H1 (cell line): ENCODE data around the gene CASQ1. TPM values are rescaled to one million over a fixed set of nuclear protein-coding genes. Genes with fewer than 3 reads are reported as not detected.

Experiments used
- CTCF ChIA-PET: fragments of 300-600 bp; sonication (Branson Sonifier 250); formaldehyde crosslinking; loops from one replicate; lab custom pipeline; 2021; ENCODE audit not compliant: partially characterized antibody; lab: Charles Lee
- POLR2A ChIA-PET: fragments of 300-600 bp; sonication (Branson Sonifier 250); formaldehyde crosslinking; loops from one replicate; lab custom pipeline; 2021; ENCODE audit warnings: inconsistent platforms; ENCODE audit not compliant: partially characterized antibody; lab: Charles Lee
- DNase-seq, 2 experiments: peaks; one replicate each; pipeline versions ENCODE4 v3.0.0 to v3.0.0-alpha.2; 2010 to 2022; ENCODE audit warnings: low spot score in 2 of 2, low read depth in 1 of 2, mixed read lengths in 1 of 2
- FAIRE-seq: peaks from 2 replicates; lab custom pipeline; 2011; peaks lifted over from hg19 to GRCh38; lab: Jason Lieb, UNC
- H2AFZ ChIP-seq: 2 replicates; pipeline ENCODE4 v1.8.1; 2012; ENCODE audit warnings: low read length, inconsistent platforms
- H2AK5ac ChIP-seq: 2 replicates; pipeline ENCODE4 v1.6.1; 2013; ENCODE audit warnings: low read depth, low read length
- H2BK120ac ChIP-seq: replicated peaks from 2 replicates; pipeline ENCODE3; 2013; ENCODE audit warnings: low read depth, low read length, inconsistent platforms
- H2BK12ac ChIP-seq: 2 replicates; pipeline ENCODE4 v1.6.1; 2013; ENCODE audit warnings: low read depth, low read length
- H2BK15ac ChIP-seq: 2 replicates; pipeline ENCODE4 v1.6.1; 2013; ENCODE audit warnings: low read length
- H2BK20ac ChIP-seq: 2 replicates; pipeline ENCODE4 v1.6.1; 2013; ENCODE audit warnings: low read length
- H2BK5ac ChIP-seq: 2 replicates; pipeline ENCODE4 v1.6.1; 2013; ENCODE audit warnings: low read depth, low read length
- H3K14ac ChIP-seq: 2 replicates; pipeline ENCODE4 v1.6.1; 2013; ENCODE audit warnings: inconsistent platforms; ENCODE audit not compliant: insufficient read length
- H3K18ac ChIP-seq: 2 replicates; pipeline ENCODE4 v1.6.1; 2013; ENCODE audit warnings: low read length; ENCODE audit errors: extremely low read depth
- H3K23ac ChIP-seq: 2 replicates; pipeline ENCODE4 v1.6.1; 2013; ENCODE audit warnings: inconsistent platforms; ENCODE audit not compliant: insufficient read length
- H3K23me2 ChIP-seq: 2 replicates; pipeline ENCODE4 v1.6.1; 2013; ENCODE audit warnings: low read depth, low read length
- H3K27ac ChIP-seq: 2 replicates; pipeline ENCODE4 v1.6.1; 2011; ENCODE audit warnings: low read depth, low read length, inconsistent platforms
- H3K27me3 ChIP-seq, 4 experiments: replicated peaks in 1 of 4; 1 replicate in 1 of 4; 2 replicates in 3 of 4; pipeline versions ENCODE4 v1.6.1 to v1.8.1; 2011 to 2013; ENCODE audit warnings: low read length in 3 of 4, mild to moderate bottlenecking in 3 of 4, inconsistent platforms in 2 of 4, mixed read lengths in 2 of 4, moderate library complexity in 1 of 4; ENCODE audit not compliant: control insufficient read depth in 3 of 4, insufficient read depth in 3 of 4; ENCODE audit errors: extremely low read depth in 1 of 4
- H3K36me3 ChIP-seq, 4 experiments: 2 replicates each; pipeline versions ENCODE4 v1.6.1 to v1.8.1; 2011 to 2013; ENCODE audit warnings: mild to moderate bottlenecking in 4 of 4, low read length in 3 of 4, moderate library complexity in 2 of 4, control low read depth in 1 of 4, inconsistent platforms in 1 of 4; ENCODE audit not compliant: insufficient read depth in 4 of 4, control insufficient read depth in 2 of 4
- H3K4ac ChIP-seq: replicated peaks from 2 replicates; pipeline ENCODE3; 2013; ENCODE audit warnings: low read length, low read depth, mixed read lengths, inconsistent platforms; ENCODE audit not compliant: insufficient read length
- H3K4me1 ChIP-seq, 4 experiments: replicated peaks in 1 of 4; 1 replicate in 1 of 4; 2 replicates in 3 of 4; pipeline versions ENCODE4 v1.6.1 to v1.8.1; 2011 to 2013; ENCODE audit warnings: low read length in 3 of 4, inconsistent platforms in 2 of 4, mixed read lengths in 1 of 4; ENCODE audit not compliant: insufficient read depth in 4 of 4, control insufficient read depth in 3 of 4
- H3K4me2 ChIP-seq, 2 experiments: 2 replicates each; pipeline versions ENCODE4 v1.6.1 to v1.8.1; 2011 to 2013; ENCODE audit warnings: low read depth in 2 of 2, low read length in 2 of 2, control low read depth in 1 of 2, inconsistent platforms in 1 of 2, mild to moderate bottlenecking in 1 of 2; ENCODE audit not compliant: insufficient read depth in 1 of 2
- H3K4me3 ChIP-seq, 4 experiments: fragments of 200-600, 300-600 bp in 1 of 4; sonication (generic), shearing (Covaris generic), sonication (Bioruptor Twin) in 1 of 4; 2 replicates each; pipeline versions ENCODE4 v1.5.1 to v1.8.1; 2011 to 2016; ENCODE audit warnings: low read length in 4 of 4, low read depth in 3 of 4, control low read depth in 2 of 4, inconsistent platforms in 2 of 4, mild to moderate bottlenecking in 2 of 4, mixed read lengths in 1 of 4, moderate library complexity in 1 of 4; ENCODE audit not compliant: insufficient read depth in 2 of 4; ENCODE audit errors: extremely low read depth in 1 of 4
- H3K56ac ChIP-seq: replicated peaks from 2 replicates; pipeline ENCODE3; 2013; ENCODE audit warnings: low read depth, mild to moderate bottlenecking, mixed read lengths, low read length, inconsistent platforms; ENCODE audit not compliant: insufficient read length
- H3K79me1 ChIP-seq: 2 replicates; pipeline ENCODE4 v1.6.1; 2013; ENCODE audit warnings: low read depth, low read length, control low read depth
- H3K79me2 ChIP-seq, 2 experiments: 2 replicates each; pipeline versions ENCODE4 v1.6.1 to v1.8.1; 2012 to 2013; ENCODE audit warnings: low read length in 2 of 2, mild to moderate bottlenecking in 2 of 2, inconsistent platforms in 1 of 2; ENCODE audit not compliant: insufficient read depth in 2 of 2, control insufficient read depth in 1 of 2
- H3K9ac ChIP-seq, 4 experiments: replicated peaks in 1 of 4; 1 replicate in 1 of 4; 2 replicates in 3 of 4; pipeline versions ENCODE4 v1.6.1 to v1.8.1; 2011 to 2013; ENCODE audit warnings: low read depth in 3 of 4, low read length in 3 of 4, control low read depth in 2 of 4, mild to moderate bottlenecking in 2 of 4, moderate library complexity in 2 of 4, inconsistent platforms in 1 of 4; ENCODE audit errors: extremely low read depth in 1 of 4
- H3K9me3 ChIP-seq, 2 experiments: 2 replicates each; pipeline versions ENCODE4 v1.6.1 to v1.8.1; 2012 to 2013; ENCODE audit warnings: mild to moderate bottlenecking in 2 of 2, moderate library complexity in 2 of 2, control low read depth in 1 of 2, inconsistent platforms in 1 of 2, low read depth in 1 of 2, low read length in 1 of 2, mixed read lengths in 1 of 2; ENCODE audit not compliant: insufficient read depth in 2 of 2
- H4K20me1 ChIP-seq, 2 experiments: replicated peaks in 1 of 2; 2 replicates each; pipeline versions ENCODE3 to v1.8.1; 2011 to 2013; ENCODE audit warnings: inconsistent platforms in 2 of 2, low read length in 2 of 2, mild to moderate bottlenecking in 1 of 2; ENCODE audit not compliant: insufficient read depth in 2 of 2, control insufficient read depth in 1 of 2
- H4K5ac ChIP-seq: 2 replicates; pipeline ENCODE4 v1.6.1; 2013; ENCODE audit warnings: low read length, low read depth, mixed read lengths, inconsistent platforms; ENCODE audit not compliant: insufficient read length
- H4K8ac ChIP-seq: 2 replicates; pipeline ENCODE4 v1.8.0; 2013; ENCODE audit warnings: mild to moderate bottlenecking, moderate library complexity, low read length, inconsistent platforms; ENCODE audit not compliant: insufficient read depth; ENCODE audit errors: extremely low read depth
- H4K91ac ChIP-seq: replicated peaks from 2 replicates; pipeline ENCODE3; 2013; ENCODE audit warnings: low read length, mixed read lengths, inconsistent platforms; ENCODE audit not compliant: insufficient read length
- FOSL1 ChIP-seq: IDR thresholded peaks from 2 replicates; pipeline ENCODE4 v1.6.1; 2011; ENCODE audit warnings: mild to moderate bottlenecking, low read depth, low read length, moderate library complexity; ENCODE audit not compliant: insufficient read depth
- JUN ChIP-seq: IDR thresholded peaks from 2 replicates; pipeline ENCODE4 v1.6.1; 2011; ENCODE audit warnings: low read depth, mild to moderate bottlenecking, improper control_type of control experiment, low read length
- KDM4A ChIP-seq: IDR thresholded peaks from one replicate; pipeline ENCODE4 v1.7.1; 2012; ENCODE audit warnings: low read depth, mild to moderate bottlenecking, moderate library complexity, low read length, inconsistent platforms; ENCODE audit not compliant: severe bottlenecking
- KDM5A ChIP-seq: fragments of 200-600 bp; IDR thresholded peaks from 2 replicates; pipeline ENCODE4 v1.7.1; 2012; ENCODE audit warnings: mild to moderate bottlenecking, low read length, inconsistent platforms, mixed read lengths
- PHF8 ChIP-seq: fragments of 200-600 bp; sonication (generic); conservative IDR thresholded peaks from 2 replicates; pipeline ENCODE4 v1.7.1; 2012; ENCODE audit warnings: low read depth, mild to moderate bottlenecking, inconsistent platforms, low read length, moderate library complexity
- RFX5 ChIP-seq: IDR thresholded peaks from 2 replicates; pipeline ENCODE4 v1.6.1; 2011; ENCODE audit warnings: low read depth, low read length, improper control_type of control experiment, borderline replicate concordance
- SIX5 ChIP-seq: IDR thresholded peaks from 2 replicates; pipeline ENCODE4 v1.6.1; 2011; ENCODE audit warnings: mild to moderate bottlenecking, low read depth, low read length
- WGBS, 2 experiments: shearing (Covaris generic) in 1 of 2; methylation state at CpG; one replicate each; pipeline versions ENCODE4 v1.1.6 to v1.1.7; 2013 to 2015; ENCODE audit warnings: low lambda C conversion rate in 2 of 2, mixed read lengths in 2 of 2, inconsistent platforms in 1 of 2, low coverage in 1 of 2, missing lambda C conversion rate in 1 of 2; ENCODE audit not compliant: insufficient replicate concordance in 2 of 2, insufficient coverage in 1 of 2, insufficient read length in 1 of 2; ENCODE audit errors: extremely low coverage in 1 of 2, missing lambda C conversion rate in 1 of 2; 5-methylcytosine and 5-hydroxymethylcytosine counted together
- polyA plus RNA-seq, 7 experiments: library from polyadenylated mRNA; depleted of rRNA in 3 of 7; stranded (reverse) in 5 of 7; unstranded in 2 of 7; fragments of >200 nt in 5 of 7; fragments of 200-250 nt in 2 of 7; gene quantifications; 1 replicate in 5 of 7; 2 replicates in 1 of 7; 4 replicates in 1 of 7; pipeline versions ENCODE4 v1.2.1 to v1.2.3, GENCODE V29; 2011 to 2013; ENCODE audit warnings: missing spikeins in 2 of 7, mixed read lengths in 2 of 7
- total RNA-seq: library from RNA; stranded (reverse); fragmentation: NEBNext Ultra II Directional; extraction: Animal tissue kit (Norgen Biotek cat#: 25700); gene quantifications from 2 replicates; pipeline ENCODE4 v1.2.1, GENCODE V29; 2021

CASQ1 gene
- total and polyA plus RNA-seq, 2 of the 8 experiments (the other 6 are each of a cell fraction or from before 2014, with no cell fraction given), result 0.80 to 1.3 TPM

- Histone ChIP-seq H2AFZ (no peak overlapping the region), H2BK20ac (no peak overlapping the region), H3K23ac (no peak overlapping the region), H4K91ac (no peak overlapping the region), H3K18ac (no peak overlapping the region), H3K23me2 (no peaks in the 10 kb centered on the region), H2BK120ac (no peak overlapping the region), H2BK15ac (no peak overlapping the region), H3K4me2 (no peak overlapping the region), H3K9ac (no peak overlapping the region), H4K5ac (no peak overlapping the region), H3K36me3 (peaks cover 27 to 92% (median 65%) of the 10 kb centered on the region in 4 experiments), H3K56ac (no peak overlapping the region), H3K27me3 (no peaks in the 10 kb centered on the region), H3K79me2 (no peaks in the 10 kb centered on the region), H4K8ac (no peak overlapping the region), H3K4me3 (no peak overlapping the region), H2AK5ac (no peak overlapping the region), H2BK5ac (no peak overlapping the region), H2BK12ac (no peak overlapping the region), H3K9me3 (no peaks in the 10 kb centered on the region), H3K27ac (no peak overlapping the region), H3K4ac (no peak overlapping the region), H4K20me1 (peaks cover 0 to 2% of the 10 kb centered on the region in 2 experiments), H3K14ac (no peak overlapping the region), H3K4me1 (no peaks in the 10 kb centered on the region), H3K79me1 (no peaks in the 10 kb centered on the region)
- DNase-seq (no peak), FAIRE-seq (no peak)
- WGBS, 2 experiments, result 99% methylated on average over 4 of the region's 4 CpGs; no CpG with 5 or more reads in 1 of the 2 experiments
- CTCF ChIA-PET, result interaction anchor here (0.6 to 3.4 kb wide), 12 partner anchors 8 to 151 kb away, joined by 3 to 28 read pairs (median 5); no protein-coding TSS in a partner anchor
- POLR2A ChIA-PET, result interaction anchor here (2.4 kb wide), 1 partner anchor 58 kb away, joined by 7 read pairs; no protein-coding TSS in a partner anchor
- TF ChIP-seq SIX5 (no peak), KDM5A (no peak), RFX5 (no peak), FOSL1 (no peak), PHF8 (no peak), JUN (no peak), KDM4A (no peak)
These were observed 36.7 kb downstream of the CASQ1 start for GRCh38 chr1:160227034-160227433.
